ENCODE results near the gene LNPEP. TPM values are rescaled to one million over a fixed set of nuclear protein-coding genes. Genes with fewer than 3 reads are reported as not detected.

Gene LNPEP
- polyA plus RNA-seq, 1 donor, result 19.7 TPM

- 100% methylated on average over 1 of the region's 2 CpGs for WGBS (ENCODE audit: insufficient coverage, low lambda C conversion rate)
- H3K27me3 ChIP-seq (ENCODE audit: control insufficient read depth, insufficient read depth, low read length), result no peaks in the 10 kb centered on the region
Measured at GRCh38 chr5:96973532-96974401, 37.9 kb downstream of the LNPEP start.

GRCh38 chr5:96975656-96976055, 39.8 kb downstream of the LNPEP start:
- H3K27ac ChIP-seq (ENCODE audit: low read length), result no peak overlapping the region
- no peaks in the 10 kb centered on the region for H3K4me1 ChIP-seq (ENCODE audit: control insufficient read depth, insufficient read depth, low read length)
- no peaks in the 10 kb centered on the region for H3K9me3 ChIP-seq (ENCODE audit: control insufficient read depth, low read depth, low read length)
- H3K4me3 ChIP-seq (ENCODE audit: low read length), result no peak overlapping the region
- no peaks in the 10 kb centered on the region for H3K27me3 ChIP-seq (ENCODE audit: control insufficient read depth, insufficient read depth, low read length)
- peaks cover 10% of the 10 kb centered on the region for H3K36me3 ChIP-seq (ENCODE audit: control insufficient read depth, insufficient read depth, low read length)
- no peak for DNase-seq

More at GRCh38 chr5:96973532-96974401, 37.9 kb downstream of the LNPEP start:
- Histone ChIP-seq H3K9me3 (ENCODE audit: control insufficient read depth, low read depth, low read length) (no peaks in the 10 kb centered on the region), H3K27ac (ENCODE audit: low read length) (no peak overlapping the region), H3K4me3 (ENCODE audit: low read length) (no peak overlapping the region), H3K4me1 (ENCODE audit: control insufficient read depth, insufficient read depth, low read length) (no peaks in the 10 kb centered on the region), H3K36me3 (ENCODE audit: control insufficient read depth, insufficient read depth, low read length) (no peaks in the 10 kb centered on the region)
- DNase-seq, result no peak

- Histone ChIP-seq H3K4me1 (ENCODE audit: control insufficient read depth, insufficient read depth, low read length) (no peaks in the 10 kb centered on the region), H3K36me3 (ENCODE audit: control insufficient read depth, insufficient read depth, low read length) (peaks cover 10% of the 10 kb centered on the region), H3K27me3 (ENCODE audit: control insufficient read depth, insufficient read depth, low read length) (no peaks in the 10 kb centered on the region), H3K9me3 (ENCODE audit: control insufficient read depth, low read depth, low read length) (no peaks in the 10 kb centered on the region), H3K27ac (ENCODE audit: low read length) (no peak overlapping the region), H3K4me3 (ENCODE audit: low read length) (no peak overlapping the region)
- no peak for DNase-seq
- WGBS (ENCODE audit: insufficient coverage, low lambda C conversion rate), result 97% methylated on average over 5 of the region's 6 CpGs
Measured at GRCh38 chr5:96977228-96977627, 41.3 kb downstream of the LNPEP start.

GRCh38 chr5:96978812-96979449, 43.1 kb downstream of the LNPEP start:
- H3K4me3 ChIP-seq (ENCODE audit: low read length), result no peak overlapping the region
- H3K36me3 ChIP-seq (ENCODE audit: control insufficient read depth, insufficient read depth, low read length), result peaks cover 10% of the 10 kb centered on the region
- WGBS (ENCODE audit: insufficient coverage, low lambda C conversion rate), result no CpG with 5 or more reads among the region's 5 CpGs
- H3K4me1 ChIP-seq (ENCODE audit: control insufficient read depth, insufficient read depth, low read length), result no peaks in the 10 kb centered on the region
- H3K9me3 ChIP-seq (ENCODE audit: control insufficient read depth, low read depth, low read length), result no peaks in the 10 kb centered on the region
- no peak for DNase-seq
- no peaks in the 10 kb centered on the region for H3K27me3 ChIP-seq (ENCODE audit: control insufficient read depth, insufficient read depth, low read length)
- no peak overlapping the region for H3K27ac ChIP-seq (ENCODE audit: low read length)

DNA sequence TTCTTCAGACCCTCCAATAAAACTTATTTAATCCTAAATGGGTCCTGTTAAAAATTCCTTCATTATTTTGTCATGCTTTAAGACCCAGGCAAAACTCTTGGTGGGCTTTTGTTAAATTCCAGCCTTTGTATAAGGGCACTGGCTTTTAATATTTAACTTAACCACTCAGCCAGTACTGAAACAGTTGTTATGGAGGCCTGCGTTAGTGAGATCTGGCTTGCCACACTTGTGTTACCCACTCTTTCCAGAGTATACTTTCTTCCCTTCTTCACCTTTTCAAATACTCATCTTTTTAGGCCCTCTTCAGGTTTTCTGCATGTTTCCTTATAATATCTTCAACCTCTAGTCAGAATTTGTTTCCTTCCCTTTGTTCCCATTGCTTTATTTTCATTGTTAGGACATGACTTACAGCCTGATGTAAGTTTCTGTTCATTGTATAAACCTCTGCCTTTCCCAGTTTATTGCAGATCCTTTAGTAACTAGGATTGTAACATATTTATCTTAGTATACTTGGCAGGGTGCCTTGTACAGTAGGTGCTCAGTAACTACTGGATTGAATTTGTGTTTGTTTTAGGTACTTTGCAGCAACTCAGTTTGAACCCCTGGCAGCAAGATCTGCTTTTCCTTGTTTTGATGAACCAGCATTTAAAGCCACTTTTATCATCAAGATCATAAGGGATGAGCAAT, 48.8 kb downstream of the LNPEP start:
- Histone ChIP-seq H3K27ac (ENCODE audit: low read length) (peak overlapping the region; percentile 3), H3K27me3 (ENCODE audit: control insufficient read depth, insufficient read depth, low read length) (no peaks in the 10 kb centered on the region), H3K4me3 (ENCODE audit: low read length) (no peak overlapping the region), H3K9me3 (ENCODE audit: control insufficient read depth, low read depth, low read length) (no peaks in the 10 kb centered on the region), H3K4me1 (ENCODE audit: control insufficient read depth, insufficient read depth, low read length) (peaks cover 5% of the 10 kb centered on the region), H3K36me3 (ENCODE audit: control insufficient read depth, insufficient read depth, low read length) (peaks cover 23% of the 10 kb centered on the region)
- no CpG with 5 or more reads among the region's 1 CpG for WGBS (ENCODE audit: insufficient coverage, low lambda C conversion rate)
- DNase-seq, result peak in 1 of 2 donors; percentile 50

GRCh38 chr5:96986450-96986849, 50.6 kb downstream of the LNPEP start:
- H3K9me3 ChIP-seq (ENCODE audit: control insufficient read depth, low read depth, low read length), result no peaks in the 10 kb centered on the region
- H3K27me3 ChIP-seq (ENCODE audit: control insufficient read depth, insufficient read depth, low read length), result no peaks in the 10 kb centered on the region
- peaks cover 5% of the 10 kb centered on the region for H3K4me1 ChIP-seq (ENCODE audit: control insufficient read depth, insufficient read depth, low read length)
- no peak overlapping the region for H3K27ac ChIP-seq (ENCODE audit: low read length)
- H3K36me3 ChIP-seq (ENCODE audit: control insufficient read depth, insufficient read depth, low read length), result peaks cover 34% of the 10 kb centered on the region
- no peak for DNase-seq
- WGBS (ENCODE audit: insufficient coverage, low lambda C conversion rate), result 83% methylated on average over 1 of the region's 3 CpGs
- no peak overlapping the region for H3K4me3 ChIP-seq (ENCODE audit: low read length)

DNA sequence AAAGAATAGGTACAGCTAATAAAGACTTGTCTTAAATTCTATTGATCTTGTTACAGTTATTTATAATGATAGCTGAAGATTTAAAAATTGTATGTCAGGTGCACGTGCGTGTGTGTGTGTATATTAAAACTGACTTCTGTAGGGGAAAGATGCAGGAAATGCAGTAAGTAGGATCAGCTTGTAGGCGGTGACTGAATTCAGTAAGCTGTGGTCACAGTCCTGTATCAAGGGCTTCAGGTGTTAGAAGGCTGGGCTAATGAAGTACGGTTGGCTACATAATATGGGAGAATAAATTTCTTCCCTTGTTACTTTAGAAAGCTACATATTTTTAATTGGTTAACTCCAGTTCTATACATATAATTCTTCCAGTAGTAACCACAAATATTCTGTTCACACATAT, 54.2 kb downstream of the LNPEP start:
- Histone ChIP-seq H3K4me1 (ENCODE audit: control insufficient read depth, insufficient read depth, low read length) (no peaks in the 10 kb centered on the region), H3K27me3 (ENCODE audit: control insufficient read depth, insufficient read depth, low read length) (no peaks in the 10 kb centered on the region), H3K4me3 (ENCODE audit: low read length) (no peak overlapping the region), H3K36me3 (ENCODE audit: control insufficient read depth, insufficient read depth, low read length) (peaks cover 49% of the 10 kb centered on the region), H3K9me3 (ENCODE audit: control insufficient read depth, low read depth, low read length) (no peaks in the 10 kb centered on the region), H3K27ac (ENCODE audit: low read length) (no peak overlapping the region)
- no CpG with 5 or more reads among the region's 4 CpGs for WGBS (ENCODE audit: insufficient coverage, low lambda C conversion rate)
- no peak for DNase-seq

GRCh38 chr5:96991708-96992107, 55.8 kb downstream of the LNPEP start:
- no peaks in the 10 kb centered on the region for H3K4me1 ChIP-seq (ENCODE audit: control insufficient read depth, insufficient read depth, low read length)
- H3K36me3 ChIP-seq (ENCODE audit: control insufficient read depth, insufficient read depth, low read length), result peaks cover 39% of the 10 kb centered on the region
- no peaks in the 10 kb centered on the region for H3K27me3 ChIP-seq (ENCODE audit: control insufficient read depth, insufficient read depth, low read length)
- H3K4me3 ChIP-seq (ENCODE audit: low read length), result no peak overlapping the region
- H3K9me3 ChIP-seq (ENCODE audit: control insufficient read depth, low read depth, low read length), result no peaks in the 10 kb centered on the region
- no peak for DNase-seq
- H3K27ac ChIP-seq (ENCODE audit: low read length), result no peak overlapping the region

DNA sequence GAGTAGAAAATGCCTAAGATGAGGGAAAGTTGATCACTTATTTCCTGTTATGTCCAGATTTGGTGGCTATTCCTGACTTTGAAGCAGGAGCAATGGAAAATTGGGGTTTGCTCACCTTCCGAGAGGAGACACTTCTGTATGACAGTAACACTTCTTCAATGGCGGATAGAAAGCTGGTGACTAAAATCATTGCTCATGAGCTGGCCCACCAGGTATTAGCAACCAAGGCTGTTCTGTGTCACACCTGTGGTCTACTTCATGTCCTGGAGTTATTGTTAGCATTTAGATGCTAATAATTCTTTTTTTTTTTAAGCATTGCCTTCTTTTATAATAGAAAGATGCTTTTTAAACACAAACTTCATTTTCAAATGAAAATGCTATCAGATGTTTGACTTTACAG, 57.9 kb downstream of the LNPEP start:
- Histone ChIP-seq H3K9me3 (ENCODE audit: control insufficient read depth, low read depth, low read length) (no peaks in the 10 kb centered on the region), H3K4me3 (ENCODE audit: low read length) (no peak overlapping the region), H3K4me1 (ENCODE audit: control insufficient read depth, insufficient read depth, low read length) (no peaks in the 10 kb centered on the region), H3K27me3 (ENCODE audit: control insufficient read depth, insufficient read depth, low read length) (no peaks in the 10 kb centered on the region), H3K36me3 (ENCODE audit: control insufficient read depth, insufficient read depth, low read length) (peaks cover 37% of the 10 kb centered on the region), H3K27ac (ENCODE audit: low read length) (no peak overlapping the region)
- peak in 1 of 2 donors; percentile 7 for DNase-seq
- no CpG with 5 or more reads among the region's 2 CpGs for WGBS (ENCODE audit: insufficient coverage, low lambda C conversion rate)

- H3K36me3 ChIP-seq (ENCODE audit: control insufficient read depth, insufficient read depth, low read length), result peaks cover 37% of the 10 kb centered on the region
- H3K4me3 ChIP-seq (ENCODE audit: low read length), result no peak overlapping the region
- no CpG with 5 or more reads among the region's 3 CpGs for WGBS (ENCODE audit: insufficient coverage, low lambda C conversion rate)
- no peaks in the 10 kb centered on the region for H3K9me3 ChIP-seq (ENCODE audit: control insufficient read depth, low read depth, low read length)
- no peak for DNase-seq
- no peak overlapping the region for H3K27ac ChIP-seq (ENCODE audit: low read length)
- H3K4me1 ChIP-seq (ENCODE audit: control insufficient read depth, insufficient read depth, low read length), result no peaks in the 10 kb centered on the region
- no peaks in the 10 kb centered on the region for H3K27me3 ChIP-seq (ENCODE audit: control insufficient read depth, insufficient read depth, low read length)
Measured at GRCh38 chr5:96994493-96994892, 58.6 kb downstream of the LNPEP start.

All from large intestine (tissue), 3 donors.